GM23248 (cell line): ENCODE data around the gene HSD17B11.

Source experiments
- EZH2 ChIP-seq: fragments of 200-600 bp; sonication (generic); IDR thresholded peaks from 2 replicates; pipeline ENCODE4 v1.6.1; 2018; ENCODE audit warnings: antibody characterized with exemption, mild to moderate bottlenecking; ENCODE audit not compliant: insufficient read depth, poor library complexity, severe bottlenecking
- EZH2phosphoT487 ChIP-seq: fragments of 200-600 bp; sonication (generic); IDR thresholded peaks from 2 replicates; pipeline ENCODE4 v1.6.1; 2018; ENCODE audit warnings: antibody characterized with exemption, moderate library complexity, mild to moderate bottlenecking, low read depth; ENCODE audit not compliant: insufficient read depth

- TF ChIP-seq EZH2 (no peak), EZH2phosphoT487 (no peak)
These were observed 69.1 kb downstream of the HSD17B11 start for GRCh38 chr4:87321888-87322287.
